Liver (tissue), 9 donors: ENCODE data around the gene MMD2. TPM values are rescaled to one million over a fixed set of nuclear protein-coding genes. Genes with fewer than 3 reads are reported as not detected.

Source experiments
- DNase-seq: peaks from one replicate; pipeline ENCODE4 v3.0.0-alpha.2; 2017; ENCODE audit warnings: low spot score
- H3K27ac ChIP-seq, 2 donors: one replicate each; pipeline ENCODE4 v1.7.0; 2013; ENCODE audit warnings: inconsistent platforms in 2 of 2, low read length in 2 of 2, control low read depth in 1 of 2, low read depth in 1 of 2, mild to moderate bottlenecking in 1 of 2
- H3K27me3 ChIP-seq, 4 donors: one replicate each; pipeline versions ENCODE4 v1.6.1 to v1.7.0; 2013; ENCODE audit warnings: low read length in 3 of 4, inconsistent platforms in 1 of 4, mild to moderate bottlenecking in 1 of 4, moderate library complexity in 1 of 4; ENCODE audit not compliant: control insufficient read depth in 4 of 4, insufficient read depth in 4 of 4
- H3K36me3 ChIP-seq, 4 donors: one replicate each; pipeline versions ENCODE4 v1.6.1 to v1.7.0; 2013; ENCODE audit warnings: low read length in 3 of 4, mild to moderate bottlenecking in 3 of 4, low read depth in 1 of 4, moderate library complexity in 1 of 4; ENCODE audit not compliant: control insufficient read depth in 4 of 4, insufficient read depth in 3 of 4
- H3K4me1 ChIP-seq, 4 donors: one replicate each; pipeline versions ENCODE4 v1.6.1 to v1.7.0; 2013; ENCODE audit warnings: low read length in 3 of 4, mild to moderate bottlenecking in 3 of 4, moderate library complexity in 1 of 4; ENCODE audit not compliant: control insufficient read depth in 4 of 4, insufficient read depth in 4 of 4
- H3K4me3 ChIP-seq, 3 donors: one replicate each; pipeline versions ENCODE4 v1.6.1 to v1.7.0; 2013; ENCODE audit warnings: low read length in 3 of 3, control low read depth in 1 of 3, low read depth in 1 of 3, mild to moderate bottlenecking in 1 of 3
- H3K9ac ChIP-seq, 2 donors: one replicate each; pipeline ENCODE4 v1.7.0; 2013; ENCODE audit warnings: low read length in 2 of 2, mild to moderate bottlenecking in 2 of 2, moderate library complexity in 2 of 2, control low read depth in 1 of 2, low read depth in 1 of 2
- H3K9me3 ChIP-seq, 4 donors: one replicate each; pipeline versions ENCODE4 v1.6.1 to v1.7.0; 2013; ENCODE audit warnings: low read length in 3 of 4; ENCODE audit not compliant: control insufficient read depth in 4 of 4
- EGR1 ChIP-seq, 2 donors: IDR thresholded peaks; 2 replicates each; pipeline ENCODE4 v1.6.1; 2016 to 2018; ENCODE audit warnings: antibody characterized with exemption in 2 of 2, low read depth in 2 of 2
- FOXA1 ChIP-seq: IDR thresholded peaks from 2 replicates; pipeline ENCODE4 v1.6.1; 2016; ENCODE audit warnings: antibody characterized with exemption
- FOXA2 ChIP-seq: IDR thresholded peaks from 2 replicates; pipeline ENCODE4 v1.6.1; 2016; ENCODE audit warnings: antibody characterized with exemption
- GABPA ChIP-seq, 2 donors: IDR thresholded peaks in 1 of 2; conservative IDR thresholded peaks in 1 of 2; 2 replicates each; pipeline ENCODE4 v1.6.1; 2016; ENCODE audit warnings: antibody characterized with exemption in 2 of 2, mild to moderate bottlenecking in 1 of 2, moderate library complexity in 1 of 2
- HNF4A ChIP-seq, 2 donors: conservative IDR thresholded peaks; 2 replicates each; pipeline ENCODE4 v1.6.1; 2016; ENCODE audit warnings: antibody characterized with exemption in 2 of 2, mild to moderate bottlenecking in 2 of 2
- HNF4G ChIP-seq: IDR thresholded peaks from 2 replicates; pipeline ENCODE4 v1.6.1; 2016; ENCODE audit warnings: antibody characterized with exemption
- JUND ChIP-seq, 2 donors: IDR thresholded peaks; 2 replicates each; pipeline ENCODE4 v1.6.1; 2016; ENCODE audit warnings: antibody characterized with exemption in 2 of 2
- MAX ChIP-seq: IDR thresholded peaks from 2 replicates; pipeline ENCODE4 v1.6.1; 2016; ENCODE audit warnings: antibody characterized with exemption
- NR2F2 ChIP-seq: IDR thresholded peaks from 2 replicates; pipeline ENCODE4 v1.6.1; 2016; ENCODE audit warnings: antibody characterized with exemption
- RAD21 ChIP-seq, 2 donors: IDR thresholded peaks; 2 replicates each; pipeline ENCODE4 v1.6.1; 2016; ENCODE audit warnings: antibody characterized with exemption in 2 of 2, mild to moderate bottlenecking in 2 of 2
- REST ChIP-seq: IDR thresholded peaks from 2 replicates; pipeline ENCODE4 v1.6.1; 2016; ENCODE audit warnings: antibody characterized with exemption, mild to moderate bottlenecking
- RXRA ChIP-seq, 2 donors: IDR thresholded peaks; 2 replicates each; pipeline ENCODE4 v1.6.1; 2017 to 2018; ENCODE audit warnings: antibody characterized with exemption in 2 of 2, mild to moderate bottlenecking in 1 of 2
- SP1 ChIP-seq: IDR thresholded peaks from 2 replicates; pipeline ENCODE4 v1.6.1; 2018; ENCODE audit warnings: antibody characterized with exemption, mild to moderate bottlenecking
- TAF1 ChIP-seq: conservative IDR thresholded peaks from 2 replicates; pipeline ENCODE4 v1.6.1; 2016; ENCODE audit warnings: antibody characterized with exemption, mild to moderate bottlenecking
- YY1 ChIP-seq: IDR thresholded peaks from 2 replicates; pipeline ENCODE4 v1.6.1; 2016; ENCODE audit warnings: antibody characterized with exemption, mild to moderate bottlenecking
- WGBS: extraction: QIAGEN DNeasy Blood & Tissue Kit; methylation state at CpG from one replicate; pipeline ENCODE4 v1.1.7; 2013; 5-methylcytosine and 5-hydroxymethylcytosine counted together
- polyA plus RNA-seq, 2 donors: library from polyadenylated mRNA; stranded (reverse) in 1 of 2; unstranded in 1 of 2; fragments of 200-250 nt in 1 of 2; fragments of >200 nt in 1 of 2; fragmentation: Nextera tagmentation in 1 of 2; extraction: Ambion mirVana in 1 of 2; gene quantifications; one replicate each; pipeline versions ENCODE4 v1.2.1 to v1.2.3, GENCODE V29; 2013 to 2015
- total RNA-seq, 2 donors: library from RNA; depleted of rRNA; stranded (reverse); fragments of >200 nt; gene quantifications; one replicate each; pipeline ENCODE4 v1.2.3, GENCODE V29; 2014
- TF ChIP-seq, protein P1 (sequence below): fragments of 150-350 bp; IDR thresholded peaks from 2 replicates; pipeline ENCODE4 v1.5.1; 2017; ENCODE audit warnings: improper control_type of control experiment, low read depth, low read length; ENCODE audit not compliant: missing input control
- TF ChIP-seq, protein P2 (sequence below): IDR thresholded peaks from 2 replicates; pipeline ENCODE4 v1.6.1; 2016; ENCODE audit warnings: antibody characterized with exemption
- TF ChIP-seq, protein P3 (sequence below): IDR thresholded peaks from 2 replicates; pipeline ENCODE4 v1.6.1; 2016; ENCODE audit warnings: antibody characterized with exemption
- donor health status: healthy.
- donor health status: healthy.
- donor health status: healthy.
- donor health status: healthy.
- donor health status: healthy.

The MMD2 gene
- total and polyA plus RNA-seq, 4 donors = not detected

DNA sequence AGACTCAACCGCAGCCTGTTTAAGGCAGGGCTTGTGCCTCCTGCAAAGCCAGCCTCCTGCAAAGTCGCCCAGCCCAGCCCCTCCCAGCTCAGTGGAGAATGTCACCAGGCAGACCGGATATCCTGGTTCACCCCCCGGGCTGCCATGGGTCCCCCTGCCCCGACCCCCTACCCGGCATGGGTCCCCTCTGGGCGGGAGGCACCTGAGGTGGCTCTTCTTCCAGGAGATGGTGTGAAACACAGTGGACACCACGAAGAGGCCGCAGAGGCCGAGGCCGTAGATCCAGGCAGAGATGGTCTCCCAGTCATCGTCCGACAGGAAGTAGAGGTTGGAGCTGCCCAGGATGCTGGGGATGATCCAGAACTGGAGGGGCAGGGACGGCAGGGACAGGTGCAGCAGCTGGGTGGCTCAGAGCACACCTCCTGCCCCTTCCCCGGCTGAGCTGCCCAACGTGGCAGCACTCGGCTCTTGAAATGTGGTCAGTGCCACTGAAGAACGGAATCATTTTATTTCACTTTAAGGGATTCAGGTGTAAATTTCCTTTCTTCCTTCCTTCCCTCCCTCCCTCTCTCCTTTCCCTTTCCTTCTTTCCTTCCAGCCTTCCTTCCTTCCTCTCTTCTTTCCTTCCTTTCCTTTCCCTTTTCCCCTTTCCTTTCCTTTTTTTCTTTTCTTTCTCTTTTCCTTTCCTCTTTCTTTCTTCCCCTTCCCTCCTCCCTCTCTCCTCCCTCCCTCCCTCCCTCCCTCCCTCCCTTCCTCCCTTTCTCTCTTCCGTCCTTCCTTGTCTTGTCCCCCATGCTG, 38.8 kb downstream of the MMD2 start:
- no peaks in the 10 kb centered on the region for H3K4me1 ChIP-seq
- H3K36me3 ChIP-seq = no peaks in the 10 kb centered on the region
- no peaks in the 10 kb centered on the region for H3K27me3 ChIP-seq
- no peak overlapping the region for H3K27ac ChIP-seq
- TF ChIP-seq SP1 (no peak), NR2F2 (no peak), REST (no peak), MAX (no peak), YY1 (no peak)
- no peak overlapping the region for H3K9ac ChIP-seq
- H3K9me3 ChIP-seq = peaks cover 0 to 3% (median 1%) of the 10 kb centered on the region in 4 donors
- no peak overlapping the region for H3K4me3 ChIP-seq
- DNase-seq = no peak
- 78% methylated on average over 19 of the region's 19 CpGs for WGBS

DNA sequence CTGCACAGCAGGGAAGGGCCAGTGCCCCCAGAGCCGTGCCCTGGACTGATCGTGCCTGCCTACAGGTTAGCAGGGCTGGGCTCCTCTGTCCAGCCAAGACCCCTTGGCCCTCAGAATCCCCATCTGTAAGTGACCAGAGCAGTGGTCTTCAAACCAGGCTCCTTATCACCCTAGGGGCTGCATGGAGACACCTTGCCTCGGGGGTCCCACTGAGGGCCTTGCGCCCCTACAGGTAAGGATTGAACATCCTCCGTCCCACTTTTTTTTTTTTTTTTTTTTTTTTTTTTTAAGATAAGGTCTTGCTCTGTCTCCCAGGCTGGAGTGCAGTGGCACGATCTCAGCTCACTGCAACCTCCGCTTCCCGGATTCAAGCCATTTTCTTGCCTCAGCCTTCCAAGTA, 42.9 kb downstream of the MMD2 start:
- no peak overlapping the region for H3K27ac ChIP-seq
- TF ChIP-seq MAX = no peak
- TF ChIP-seq RAD21 (IDR thresholded peaks at IDR 0.05) = no peak
- TF ChIP-seq, protein P1, sequence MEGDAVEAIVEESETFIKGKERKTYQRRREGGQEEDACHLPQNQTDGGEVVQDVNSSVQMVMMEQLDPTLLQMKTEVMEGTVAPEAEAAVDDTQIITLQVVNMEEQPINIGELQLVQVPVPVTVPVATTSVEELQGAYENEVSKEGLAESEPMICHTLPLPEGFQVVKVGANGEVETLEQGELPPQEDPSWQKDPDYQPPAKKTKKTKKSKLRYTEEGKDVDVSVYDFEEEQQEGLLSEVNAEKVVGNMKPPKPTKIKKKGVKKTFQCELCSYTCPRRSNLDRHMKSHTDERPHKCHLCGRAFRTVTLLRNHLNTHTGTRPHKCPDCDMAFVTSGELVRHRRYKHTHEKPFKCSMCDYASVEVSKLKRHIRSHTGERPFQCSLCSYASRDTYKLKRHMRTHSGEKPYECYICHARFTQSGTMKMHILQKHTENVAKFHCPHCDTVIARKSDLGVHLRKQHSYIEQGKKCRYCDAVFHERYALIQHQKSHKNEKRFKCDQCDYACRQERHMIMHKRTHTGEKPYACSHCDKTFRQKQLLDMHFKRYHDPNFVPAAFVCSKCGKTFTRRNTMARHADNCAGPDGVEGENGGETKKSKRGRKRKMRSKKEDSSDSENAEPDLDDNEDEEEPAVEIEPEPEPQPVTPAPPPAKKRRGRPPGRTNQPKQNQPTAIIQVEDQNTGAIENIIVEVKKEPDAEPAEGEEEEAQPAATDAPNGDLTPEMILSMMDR = no peak
- TF ChIP-seq JUND (IDR thresholded peaks at IDR 0.05) = no peak
- no peak for TF ChIP-seq SP1
- TF ChIP-seq EGR1 (IDR thresholded peaks at IDR 0.05; ENCODE audit: low read depth in 2 of 2) = no peak
- no peak for TF ChIP-seq HNF4G
- no peak for TF ChIP-seq FOXA1
- TF ChIP-seq NR2F2 = no peak
- no peak for TF ChIP-seq REST
- TF ChIP-seq, protein P2, sequence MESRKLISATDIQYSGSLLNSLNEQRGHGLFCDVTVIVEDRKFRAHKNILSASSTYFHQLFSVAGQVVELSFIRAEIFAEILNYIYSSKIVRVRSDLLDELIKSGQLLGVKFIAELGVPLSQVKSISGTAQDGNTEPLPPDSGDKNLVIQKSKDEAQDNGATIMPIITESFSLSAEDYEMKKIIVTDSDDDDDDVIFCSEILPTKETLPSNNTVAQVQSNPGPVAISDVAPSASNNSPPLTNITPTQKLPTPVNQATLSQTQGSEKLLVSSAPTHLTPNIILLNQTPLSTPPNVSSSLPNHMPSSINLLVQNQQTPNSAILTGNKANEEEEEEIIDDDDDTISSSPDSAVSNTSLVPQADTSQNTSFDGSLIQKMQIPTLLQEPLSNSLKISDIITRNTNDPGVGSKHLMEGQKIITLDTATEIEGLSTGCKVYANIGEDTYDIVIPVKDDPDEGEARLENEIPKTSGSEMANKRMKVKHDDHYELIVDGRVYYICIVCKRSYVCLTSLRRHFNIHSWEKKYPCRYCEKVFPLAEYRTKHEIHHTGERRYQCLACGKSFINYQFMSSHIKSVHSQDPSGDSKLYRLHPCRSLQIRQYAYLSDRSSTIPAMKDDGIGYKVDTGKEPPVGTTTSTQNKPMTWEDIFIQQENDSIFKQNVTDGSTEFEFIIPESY = no peak
- TF ChIP-seq RXRA (IDR thresholded peaks at IDR 0.05) = no peak
- no peak for TF ChIP-seq GABPA (IDR thresholded peaks at IDR 0.05 in 1 of 2, conservative IDR thresholded peaks at IDR 0.05 in 1 of 2)
- TF ChIP-seq HNF4A (conservative IDR thresholded peaks at IDR 0.05) = no peak
- no peak for TF ChIP-seq YY1
- TF ChIP-seq, protein P3, sequence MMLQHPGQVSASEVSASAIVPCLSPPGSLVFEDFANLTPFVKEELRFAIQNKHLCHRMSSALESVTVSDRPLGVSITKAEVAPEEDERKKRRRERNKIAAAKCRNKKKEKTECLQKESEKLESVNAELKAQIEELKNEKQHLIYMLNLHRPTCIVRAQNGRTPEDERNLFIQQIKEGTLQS = no peak
- TF ChIP-seq TAF1 = no peak
- TF ChIP-seq FOXA2 = no peak
- DNase-seq = no peak
- H3K9ac ChIP-seq = no peak overlapping the region
- H3K36me3 ChIP-seq = no peaks in the 10 kb centered on the region
- no peaks in the 10 kb centered on the region for H3K4me1 ChIP-seq
- 64% methylated on average over 8 of the region's 8 CpGs for WGBS
- H3K9me3 ChIP-seq = peaks cover 0 to 3% (median 0%) of the 10 kb centered on the region in 4 donors
- no peak overlapping the region for H3K4me3 ChIP-seq
- H3K27me3 ChIP-seq = no peaks in the 10 kb centered on the region
